IPS-NIHi7 (cell line): ENCODE data around the gene FBXW9.
"Not testable (repeated sequence)": the region's sequence is repeated elsewhere in the genome, so short reads cannot be mapped to it uniquely, and the experiment has no call there.

Experiments
- DNase-seq: peaks from one replicate; pipeline ENCODE4 v3.0.0; 2012; ENCODE audit warnings: mixed read lengths; ENCODE audit errors: extremely low spot score

Gene FBXW9

DNA sequence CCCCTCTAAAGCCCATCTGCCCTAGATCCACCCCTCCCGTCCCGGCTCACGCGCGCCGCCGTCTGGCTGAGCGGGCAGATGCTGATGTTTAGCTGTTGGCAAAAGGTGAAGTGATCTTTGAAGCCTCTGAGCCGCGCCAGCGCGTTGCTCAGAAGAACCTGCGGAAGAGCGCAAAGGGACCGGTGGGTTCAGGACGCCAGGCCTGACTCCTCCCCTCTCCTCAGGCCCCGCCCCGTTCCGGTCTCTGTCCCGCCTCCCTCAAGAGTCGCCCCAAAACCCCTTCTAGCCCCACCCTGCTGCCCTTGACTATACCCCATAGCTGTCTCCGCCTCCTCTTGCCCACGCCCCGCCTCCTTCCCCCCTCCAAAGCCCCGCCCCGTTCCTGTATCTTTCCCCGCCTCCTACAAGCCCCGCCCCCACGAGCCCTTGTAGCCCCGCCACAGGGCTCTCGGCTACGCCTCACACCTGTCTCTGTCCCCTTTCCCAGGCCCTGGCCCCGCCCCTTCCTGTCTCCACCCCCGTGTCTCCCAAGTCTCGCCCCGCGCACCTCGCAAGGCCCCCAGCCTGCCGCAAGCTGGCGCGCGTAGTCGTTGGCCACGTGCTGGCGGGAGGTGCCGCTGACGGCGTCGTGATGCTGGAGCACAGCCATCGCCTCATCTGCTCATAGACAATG is 39.4 kb downstream of the FBXW9 start:
- DNase-seq: peak; percentile 92

DNA sequence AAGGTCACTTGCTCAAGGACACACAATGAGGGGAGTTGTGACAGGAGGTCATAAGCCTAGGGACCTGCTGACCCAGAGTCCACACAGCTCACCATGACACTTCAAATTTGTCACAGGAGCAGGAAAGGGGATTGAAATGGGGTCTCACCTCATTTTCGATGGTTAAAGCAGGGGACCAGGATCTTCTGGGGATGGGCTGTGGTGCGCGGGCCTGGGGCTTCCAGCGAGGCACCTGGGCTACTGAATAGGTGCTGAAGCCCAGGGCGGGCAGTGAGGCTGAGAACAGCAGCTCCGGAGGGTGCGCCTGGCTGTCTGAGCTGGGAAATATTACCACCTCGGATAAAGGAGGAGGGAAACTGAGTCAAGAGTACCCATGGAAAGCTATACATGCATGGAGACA is 40.9 kb downstream of the FBXW9 start:
- DNase-seq: no peak

GRCh38 chr19:12652219-12652618 is 44.2 kb downstream of the FBXW9 start:
- no peak for DNase-seq

- no peak for DNase-seq
Measured at GRCh38 chr19:12649941-12650340, 46.5 kb downstream of the FBXW9 start.

DNA sequence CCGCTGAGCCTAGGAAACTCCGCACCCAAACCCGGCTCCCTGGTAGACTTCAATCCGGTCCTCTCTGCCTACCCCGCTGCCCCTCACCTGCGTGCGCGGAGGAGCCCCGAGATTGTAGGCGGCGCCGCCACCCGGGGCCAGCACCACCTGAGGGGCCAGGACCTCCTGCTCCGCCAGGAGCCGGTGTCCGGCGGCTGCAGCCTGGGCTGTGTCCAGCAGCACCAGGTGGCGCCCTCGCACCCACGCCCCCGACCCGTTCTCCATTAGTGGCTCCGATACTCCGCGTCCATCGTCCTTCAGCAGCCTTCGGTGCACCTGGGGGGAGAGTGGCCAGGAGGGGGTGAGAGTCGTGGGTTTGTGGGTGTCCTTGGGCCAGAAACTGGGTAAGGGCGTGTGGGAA is 48.3 kb downstream of the FBXW9 start:
- DNase-seq: peak; percentile 76

DNA sequence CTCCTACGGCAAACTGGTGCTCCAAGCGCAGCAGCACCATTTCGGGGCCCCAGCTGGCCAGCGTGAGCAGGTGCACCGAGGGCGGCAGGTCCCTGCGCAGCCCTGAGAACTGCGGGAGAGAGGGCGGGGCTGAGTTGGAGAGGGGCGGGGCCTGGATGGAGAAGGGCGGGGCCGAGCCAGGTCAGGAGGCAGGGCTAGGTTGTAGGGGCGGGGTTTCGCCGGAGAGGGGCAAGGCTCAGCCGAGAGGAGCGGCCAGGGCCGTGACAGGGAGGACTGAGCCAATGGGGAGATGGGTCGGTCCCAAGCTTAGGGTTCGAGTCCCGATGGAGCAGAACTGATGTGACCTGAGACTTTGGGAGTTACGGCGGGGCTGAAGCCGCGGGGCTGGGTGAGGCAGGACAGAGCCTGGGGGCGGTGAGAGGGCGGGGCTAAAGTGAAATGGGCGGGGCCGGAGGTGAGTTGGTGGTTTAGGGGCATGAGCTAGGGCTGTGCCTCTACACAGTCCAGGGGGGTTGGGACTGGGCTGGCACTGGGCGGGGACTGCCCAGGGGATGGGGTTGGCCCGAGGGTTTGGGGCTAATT is 48.9 kb downstream of the FBXW9 start:
- DNase-seq: peak; percentile 94

GRCh38 chr19:12647047-12647446 is 49.4 kb downstream of the FBXW9 start:
- DNase-seq: no peak

DNA sequence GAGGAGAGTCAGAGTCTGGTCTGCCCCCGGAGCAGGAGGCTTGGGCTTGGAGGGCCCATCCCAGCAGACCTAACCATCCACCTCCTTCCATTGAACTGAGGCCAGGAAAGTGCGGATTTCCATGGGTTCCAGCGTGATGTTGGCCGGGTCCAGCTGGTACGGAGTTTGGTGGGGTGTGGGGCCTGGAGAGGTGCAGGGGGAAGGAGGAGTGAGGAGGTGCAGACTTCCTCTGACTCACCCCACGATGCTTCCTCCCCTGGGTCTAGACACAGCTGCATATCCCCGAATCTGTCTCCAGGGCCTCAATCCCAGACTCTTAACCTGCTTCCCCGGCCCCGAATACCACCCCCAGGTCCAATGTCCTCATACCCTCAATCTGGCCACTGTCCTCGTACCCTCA is 49.9 kb downstream of the FBXW9 start:
- DNase-seq: no peak

- not testable (repeated sequence) for DNase-seq
Measured at GRCh38 chr19:12643716-12644115, 52.7 kb downstream of the FBXW9 start.

DNA sequence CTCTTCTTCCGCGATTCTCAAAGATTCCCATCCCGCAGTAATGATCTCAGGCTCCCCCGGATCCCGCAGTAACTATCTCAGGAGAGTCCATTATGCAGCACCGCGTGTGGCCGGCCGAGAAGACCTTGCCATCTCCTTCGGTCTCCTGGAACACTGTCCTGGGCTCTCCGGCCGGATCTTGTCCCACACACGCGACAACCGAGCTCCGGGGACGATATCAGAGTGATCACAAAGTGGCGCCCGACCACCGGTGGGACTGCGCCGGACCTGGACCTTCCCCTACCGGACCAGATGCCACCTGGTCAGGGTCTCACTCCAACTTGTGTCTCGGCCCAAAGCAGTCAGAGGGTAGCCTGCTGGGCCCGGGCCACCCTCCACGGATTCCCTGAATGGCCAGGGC is 53.9 kb downstream of the FBXW9 start:
- no peak for DNase-seq

DNA sequence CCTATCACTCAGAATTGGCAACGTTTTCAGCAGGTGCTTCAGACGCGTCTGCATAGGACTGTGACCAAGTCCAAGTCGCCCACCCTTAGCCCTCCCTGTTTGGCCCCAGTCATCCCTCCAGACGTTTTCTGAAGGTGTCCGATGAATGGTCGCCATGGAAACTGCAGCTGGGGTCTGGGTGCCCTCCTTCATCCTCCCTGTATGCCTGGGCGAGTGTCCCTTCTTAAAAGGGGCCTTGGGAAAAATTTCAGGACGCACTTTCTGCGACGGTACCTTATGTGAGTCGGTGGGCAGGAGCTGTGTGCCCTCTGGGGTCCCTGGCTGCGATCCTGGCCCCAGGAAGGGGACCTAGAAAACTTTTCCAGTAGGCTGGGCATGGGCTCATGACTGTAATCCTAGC is 55.0 kb downstream of the FBXW9 start:
- DNase-seq: no peak

DNA sequence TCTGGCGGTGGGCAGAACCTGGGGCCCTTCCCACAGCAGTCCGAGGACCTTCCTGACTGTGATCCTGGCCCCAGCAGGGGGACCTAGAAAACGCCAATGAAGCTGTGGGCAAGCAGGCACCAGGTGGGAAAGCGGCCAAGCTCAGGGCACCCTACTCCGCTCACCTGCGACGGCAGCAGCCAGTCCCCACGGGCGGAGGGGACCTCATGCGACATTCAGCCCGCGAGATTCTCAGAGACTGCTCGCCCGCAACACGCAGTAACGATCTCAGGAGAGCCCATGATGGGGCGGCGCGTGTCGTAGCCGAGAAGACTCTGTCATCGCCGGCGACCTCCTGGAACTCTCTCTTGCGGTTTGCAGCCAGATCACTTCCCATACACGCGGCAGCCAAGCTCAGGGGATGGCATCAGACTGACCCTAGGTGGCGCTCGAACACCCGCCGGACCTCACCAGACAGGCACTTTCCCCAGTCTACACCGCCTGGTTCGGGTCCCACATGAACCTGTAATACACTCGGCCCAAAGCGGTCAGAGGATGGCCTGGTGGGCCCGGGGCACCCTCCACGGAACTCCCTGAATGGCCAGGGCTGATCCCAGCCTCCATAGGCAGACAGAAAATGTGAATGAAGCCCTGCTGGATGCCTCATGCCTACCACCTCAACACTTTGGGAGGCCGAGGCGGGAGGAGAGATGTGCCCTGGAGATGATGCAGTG is 56.4 kb downstream of the FBXW9 start:
- peak; percentile 93 for DNase-seq
